ENCODE results near the gene CACNB4. TPM values are rescaled to one million over a fixed set of nuclear protein-coding genes. Genes with fewer than 3 reads are reported as not detected.

CACNB4 gene
- total and polyA plus RNA-seq, 8 donors = 0.34 to 1.3 (median 0.70) TPM

DNA sequence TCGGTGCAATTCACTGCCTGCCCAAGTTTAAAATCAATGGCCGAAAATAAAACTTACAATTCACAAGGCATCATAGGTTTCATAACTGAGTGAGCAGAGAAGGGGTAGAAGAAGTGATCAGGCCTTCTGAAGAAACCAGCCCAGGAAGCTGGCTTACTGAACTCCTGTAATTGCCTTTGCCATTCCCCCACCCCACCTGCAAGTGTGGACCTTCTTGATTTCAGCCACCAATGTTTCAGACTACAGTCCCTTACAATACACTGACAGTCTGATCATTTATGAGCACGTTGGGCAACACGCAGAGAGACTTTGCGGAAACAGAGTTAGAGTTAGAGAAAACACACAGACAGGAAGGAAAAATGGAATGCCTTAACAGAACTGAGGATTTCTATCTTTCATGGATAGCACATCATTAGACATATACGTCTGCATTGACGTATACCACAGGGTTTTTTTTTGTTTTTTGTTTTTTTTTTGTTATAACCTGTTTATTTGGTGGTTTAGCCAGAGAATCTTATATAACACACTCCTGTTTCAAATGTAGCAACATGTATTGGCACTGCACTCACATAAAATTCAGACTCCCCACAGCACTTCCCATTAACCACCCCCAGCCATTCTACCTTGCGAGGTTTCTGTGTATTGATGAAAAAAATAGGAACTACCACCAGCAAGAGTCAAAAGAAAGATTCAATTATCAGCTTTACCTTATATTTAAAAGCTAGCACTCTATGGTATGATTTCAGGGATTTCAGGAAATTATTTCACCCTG, 126.4 kb downstream of the CACNB4 start:
- Histone ChIP-seq H3K27me3 (no peaks in the 10 kb centered on the region), H3K27ac (no peak overlapping the region), H3K4me1 (no peaks in the 10 kb centered on the region), H3K4me3 (no peak overlapping the region), H3K36me3 (no peaks in the 10 kb centered on the region), H3K9me3 (no peaks in the 10 kb centered on the region)
- TF ChIP-seq, protein P1, sequence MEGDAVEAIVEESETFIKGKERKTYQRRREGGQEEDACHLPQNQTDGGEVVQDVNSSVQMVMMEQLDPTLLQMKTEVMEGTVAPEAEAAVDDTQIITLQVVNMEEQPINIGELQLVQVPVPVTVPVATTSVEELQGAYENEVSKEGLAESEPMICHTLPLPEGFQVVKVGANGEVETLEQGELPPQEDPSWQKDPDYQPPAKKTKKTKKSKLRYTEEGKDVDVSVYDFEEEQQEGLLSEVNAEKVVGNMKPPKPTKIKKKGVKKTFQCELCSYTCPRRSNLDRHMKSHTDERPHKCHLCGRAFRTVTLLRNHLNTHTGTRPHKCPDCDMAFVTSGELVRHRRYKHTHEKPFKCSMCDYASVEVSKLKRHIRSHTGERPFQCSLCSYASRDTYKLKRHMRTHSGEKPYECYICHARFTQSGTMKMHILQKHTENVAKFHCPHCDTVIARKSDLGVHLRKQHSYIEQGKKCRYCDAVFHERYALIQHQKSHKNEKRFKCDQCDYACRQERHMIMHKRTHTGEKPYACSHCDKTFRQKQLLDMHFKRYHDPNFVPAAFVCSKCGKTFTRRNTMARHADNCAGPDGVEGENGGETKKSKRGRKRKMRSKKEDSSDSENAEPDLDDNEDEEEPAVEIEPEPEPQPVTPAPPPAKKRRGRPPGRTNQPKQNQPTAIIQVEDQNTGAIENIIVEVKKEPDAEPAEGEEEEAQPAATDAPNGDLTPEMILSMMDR (IDR thresholded peaks at IDR 0.05) = no peak
- WGBS, 2 donors = 91 to 92% methylated on average over 8 of the region's 8 CpGs
- DNase-seq (no peak), ATAC-seq (no peak), FAIRE-seq (no peak)
- intact Hi-C loops (cut with DNase I) = no loop called here

DNA sequence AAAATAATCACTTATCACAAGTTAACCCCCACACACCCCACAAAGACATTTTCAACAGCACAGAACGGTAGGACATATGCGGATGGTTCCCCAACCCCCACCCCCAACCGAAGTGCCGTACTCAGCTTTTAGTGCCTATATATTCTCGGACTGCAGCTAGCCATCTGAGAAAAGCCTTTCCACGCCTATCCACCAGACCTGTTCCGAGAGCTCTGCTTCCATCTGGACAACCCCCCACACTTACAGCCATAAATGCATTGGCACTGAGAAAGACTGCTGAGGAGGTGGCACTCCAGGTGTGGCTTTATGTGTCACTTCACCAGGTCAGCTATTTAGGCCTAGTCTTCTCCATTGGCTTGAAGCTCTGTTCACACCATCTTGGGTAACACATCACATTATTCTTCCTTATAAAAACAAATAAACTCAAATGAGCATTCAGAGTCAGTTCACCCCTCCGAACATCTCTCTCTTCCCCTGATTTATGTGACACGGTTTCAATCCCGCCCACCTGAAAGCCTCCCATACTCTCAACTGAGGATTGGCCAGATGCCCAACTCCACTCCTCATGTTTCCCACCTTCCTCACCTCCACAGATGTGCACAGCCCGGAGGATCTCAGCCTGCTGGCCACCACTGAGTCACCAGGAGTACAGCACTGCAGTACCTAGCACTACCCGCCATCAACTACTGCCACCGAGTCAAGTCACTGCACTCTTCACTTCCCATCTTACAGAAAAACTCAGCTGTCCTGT, 127.4 kb downstream of the CACNB4 start:
- ATAC-seq (no peak), DNase-seq (no peak), FAIRE-seq (no peak)
- Histone ChIP-seq H3K9me3 (no peaks in the 10 kb centered on the region), H3K4me1 (no peaks in the 10 kb centered on the region), H3K4me3 (no peak overlapping the region), H3K27ac (no peak overlapping the region), H3K36me3 (no peaks in the 10 kb centered on the region), H3K27me3 (no peaks in the 10 kb centered on the region)
- intact Hi-C loops (cut with DNase I) = no loop called here
- 92 to 96% methylated on average over 13 of the region's 13 CpGs for whole genome bisulfite sequencing, 2 donors
- TF ChIP-seq, protein P1 (IDR thresholded peaks at IDR 0.05) = no peak

DNA sequence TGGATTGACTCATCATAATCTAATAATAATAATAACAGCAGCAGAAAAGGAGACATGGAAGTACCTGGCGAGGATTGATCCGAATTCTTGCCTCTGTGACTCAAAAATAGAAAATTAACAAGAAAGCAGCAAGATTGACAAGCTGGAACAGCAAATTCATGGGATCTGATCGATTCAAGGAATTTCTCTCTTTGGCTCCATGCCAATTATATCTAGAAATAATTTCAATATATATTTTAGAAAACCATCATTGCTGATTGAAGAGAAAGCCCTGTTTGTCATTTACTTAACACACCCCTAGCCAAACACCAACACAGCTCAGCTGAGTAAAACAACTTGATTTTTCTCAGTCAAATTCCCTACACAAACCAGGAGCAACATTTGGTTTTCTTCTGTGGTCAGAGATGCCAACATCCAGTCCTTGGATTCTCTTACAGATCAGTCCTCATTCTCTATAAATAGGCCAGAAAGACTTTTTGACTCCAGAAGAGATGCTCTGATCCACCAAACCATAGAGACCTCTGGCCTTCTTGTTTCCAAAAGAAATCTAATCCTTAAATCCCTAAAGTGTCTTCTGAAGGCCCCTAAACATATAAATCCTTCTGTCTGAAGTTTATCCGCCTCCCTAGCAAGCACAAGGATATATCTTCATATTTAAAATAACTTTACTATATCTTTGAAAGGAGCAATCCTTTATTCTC, 129.9 kb downstream of the CACNB4 start:
- Histone ChIP-seq H3K9me3 (no peaks in the 10 kb centered on the region), H3K27ac (no peak overlapping the region), H3K36me3 (no peaks in the 10 kb centered on the region), H3K4me1 (no peaks in the 10 kb centered on the region), H3K4me3 (no peak overlapping the region), H3K27me3 (no peaks in the 10 kb centered on the region)
- TF ChIP-seq, protein P1 (IDR thresholded peaks at IDR 0.05) = no peak
- intact Hi-C loops (cut with DNase I) = no loop called here
- WGBS, 2 donors = 83 to 85% methylated on average over 4 of the region's 4 CpGs
- ATAC-seq (no peak), FAIRE-seq (no peak), DNase-seq (no peak)

DNA sequence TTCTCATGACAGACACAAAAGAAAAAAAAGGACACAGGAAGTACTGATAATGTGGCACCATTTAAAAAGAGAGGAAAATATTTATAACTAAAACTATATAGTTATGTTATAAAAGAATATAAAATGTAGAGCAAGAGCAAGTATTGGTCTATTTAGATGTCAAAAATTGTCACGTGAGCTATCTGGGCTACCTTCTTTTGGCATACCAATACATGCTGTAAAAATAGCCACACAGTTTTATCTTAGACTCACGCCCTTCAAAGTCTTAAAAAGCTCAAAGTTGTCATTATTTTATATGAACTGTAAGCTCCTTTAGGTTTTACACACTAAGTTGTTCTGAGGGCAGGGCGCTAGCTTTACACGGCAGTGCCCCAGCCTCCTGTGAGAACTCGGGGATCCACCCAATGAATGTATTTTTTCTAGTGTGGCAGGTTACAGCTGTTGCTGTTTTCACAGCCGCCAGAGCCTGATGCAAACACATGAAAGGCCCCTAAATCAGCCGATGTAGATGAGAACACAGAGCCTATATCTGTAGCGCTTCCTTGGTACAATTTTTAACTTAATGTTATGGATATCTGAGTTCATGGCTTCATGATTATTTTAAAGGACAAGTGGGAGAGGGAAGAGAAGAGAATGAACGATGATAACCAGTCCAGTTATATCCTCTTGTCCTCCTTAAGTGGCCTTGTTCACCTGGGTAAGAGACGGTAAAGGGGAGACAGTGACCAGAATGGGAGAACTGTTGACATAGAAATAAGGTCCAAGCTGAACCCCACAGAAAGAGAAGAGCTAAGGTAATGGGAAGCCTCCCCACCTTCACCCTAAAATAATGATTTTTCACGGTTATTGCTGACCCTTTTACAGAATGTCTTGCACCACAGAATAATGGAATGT, 130.8 kb downstream of the CACNB4 start:
- H3K4me3 ChIP-seq = no peak overlapping the region
- no peaks in the 10 kb centered on the region for H3K27me3 ChIP-seq
- no peaks in the 10 kb centered on the region for H3K4me1 ChIP-seq
- no peak overlapping the region for H3K27ac ChIP-seq
- 80 to 85% methylated on average over 11 of the region's 11 CpGs for WGBS, 2 donors
- no peaks in the 10 kb centered on the region for H3K36me3 ChIP-seq
- no peak for DNase-seq
- H3K9me3 ChIP-seq = no peaks in the 10 kb centered on the region
- TF ChIP-seq, protein P1 (IDR thresholded peaks at IDR 0.05) = no peak
- FAIRE-seq = no peak
- intact Hi-C loops (cut with DNase I) = no loop called here
- ATAC-seq = no peak

All from pancreas (tissue), 10 donors.